NCI-H345 treated with DMSO at 0.1 percent for 48 hours (cell line): Measurements from ENCODE around the gene PAX1.

Experiments used
- DNase-seq: peaks from one replicate; lab custom pipeline; 2025; ENCODE audit not compliant: unreplicated experiment; lab: John Stamatoyannopoulos, UW

PAX1 gene

DNA sequence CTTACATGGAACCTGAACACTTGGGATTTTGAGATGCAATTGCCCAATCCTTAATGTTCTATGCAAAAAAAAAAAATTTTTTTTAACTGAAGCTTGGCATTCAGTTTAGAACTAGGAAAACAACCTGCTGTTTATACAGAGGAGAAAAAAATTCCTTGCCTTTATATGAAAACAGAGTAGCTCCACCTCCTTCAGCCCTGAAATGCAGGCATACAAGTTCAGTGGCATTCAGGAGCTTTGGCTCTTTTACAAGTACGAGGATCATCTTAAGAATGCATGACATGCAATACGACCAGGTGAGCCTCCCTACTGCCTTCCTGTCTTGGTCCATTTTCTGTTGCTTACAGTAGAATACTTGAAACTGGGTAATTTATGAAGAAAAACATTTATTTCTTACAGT lies 20.4 kb downstream of the PAX1 start:
- DNase-seq: no peak

DNA sequence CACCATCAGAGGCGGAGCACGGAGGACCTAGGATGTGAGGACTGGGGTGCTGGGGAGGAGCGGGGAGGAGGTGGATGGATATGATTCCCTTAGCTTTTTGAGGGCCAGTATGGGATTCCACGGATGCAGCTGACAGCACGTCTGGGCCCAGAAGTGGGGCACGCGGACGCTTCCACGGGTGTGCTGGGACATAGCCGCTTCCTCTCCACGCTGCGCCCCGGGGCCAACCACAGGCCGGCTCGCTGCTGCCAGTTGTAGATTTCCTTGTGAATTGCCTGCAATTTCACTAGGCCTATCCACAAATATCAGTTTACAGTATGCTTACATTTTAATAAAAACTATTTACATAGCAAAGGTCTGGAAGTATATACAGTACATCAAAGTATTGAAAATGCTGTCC lies 23.9 kb downstream of the PAX1 start:
- no peak for DNase-seq

- peak; percentile 21 for DNase-seq
These were observed 33.7 kb downstream of the PAX1 start for GRCh38 chr20:21739161-21739560.

- DNase-seq: no peak
These were observed 34.2 kb downstream of the PAX1 start for GRCh38 chr20:21739682-21740081.

GRCh38 chr20:21741266-21741665 lies 35.8 kb downstream of the PAX1 start:
- DNase-seq: no peak

GRCh38 chr20:21762646-21763045 lies 57.2 kb downstream of the PAX1 start:
- DNase-seq: no peak

GRCh38 chr20:21767200-21767738 lies 61.8 kb downstream of the PAX1 start:
- DNase-seq: no peak

GRCh38 chr20:21767739-21768223 lies 62.3 kb downstream of the PAX1 start:
- no peak for DNase-seq
